HG03520 (cell line): ENCODE results near the gene ZDHHC11B.
"Not testable (repeated sequence)": the region's sequence is repeated elsewhere in the genome, so short reads cannot be mapped to it uniquely, and the experiment has no call there.

ENCODE experiments used
- ATAC-seq: cut with Tn5 transposase; IDR thresholded peaks from one replicate; pipeline ENCODE4 v1.9.1; 2021; ENCODE audit warnings: mild to moderate bottlenecking, moderate library complexity; ENCODE audit not compliant: unreplicated experiment

ZDHHC11B gene

GRCh38 chr5:787224-787856 is 2.8 kb upstream of the ZDHHC11B start:
- ATAC-seq, result not testable (repeated sequence)

- peak; percentile 19 for ATAC-seq
These were observed 714 bp upstream of the ZDHHC11B start for GRCh38 chr5:785181-785705.

- peak; percentile 11 for ATAC-seq
These were observed 575 bp downstream of the ZDHHC11B start for GRCh38 chr5:783881-784427.

GRCh38 chr5:783049-783802 is 1.3 kb downstream of the ZDHHC11B start:
- not testable (repeated sequence) for ATAC-seq

GRCh38 chr5:782356-782755 is 2.2 kb downstream of the ZDHHC11B start:
- ATAC-seq, result not testable (repeated sequence)

GRCh38 chr5:780571-780970 is 4.0 kb downstream of the ZDHHC11B start:
- not testable (repeated sequence) for ATAC-seq

- ATAC-seq, result not testable (repeated sequence)
These were observed 5.6 kb downstream of the ZDHHC11B start for GRCh38 chr5:778967-779366.

- not testable (repeated sequence) for ATAC-seq
These were observed 6.1 kb downstream of the ZDHHC11B start for GRCh38 chr5:778421-778820.

GRCh38 chr5:777756-778161 is 6.8 kb downstream of the ZDHHC11B start:
- no peak for ATAC-seq

GRCh38 chr5:776862-777711 is 7.4 kb downstream of the ZDHHC11B start:
- no peak for ATAC-seq

- ATAC-seq, result no peak
These were observed 8.3 kb downstream of the ZDHHC11B start for GRCh38 chr5:775961-776861.

GRCh38 chr5:775595-775960 is 9.0 kb downstream of the ZDHHC11B start:
- not testable (repeated sequence) for ATAC-seq

- not testable (repeated sequence) for ATAC-seq
These were observed 9.5 kb downstream of the ZDHHC11B start for GRCh38 chr5:774854-775505.

- ATAC-seq, result not testable (repeated sequence)
These were observed 10.2 kb downstream of the ZDHHC11B start for GRCh38 chr5:774304-774703.

- ATAC-seq, result no peak
These were observed 10.8 kb downstream of the ZDHHC11B start for GRCh38 chr5:773517-774264.

GRCh38 chr5:772931-773330 is 11.6 kb downstream of the ZDHHC11B start:
- not testable (repeated sequence) for ATAC-seq

GRCh38 chr5:772547-772890 is 12.0 kb downstream of the ZDHHC11B start:
- not testable (repeated sequence) for ATAC-seq

- ATAC-seq, result not testable (repeated sequence)
These were observed 12.5 kb downstream of the ZDHHC11B start for GRCh38 chr5:771841-772546.
